Aorta (tissue), 5 donors: ENCODE results near the gene ASS1. TPM values are rescaled to one million over a fixed set of nuclear protein-coding genes. Genes with fewer than 3 reads are reported as not detected.

Source experiments
- ATAC-seq: fragments of 200-7000 bp; cut with Tn5 transposase; one replicate; pipeline ENCODE4 v1.9.1; 2022; ENCODE audit warnings: moderate library complexity; ENCODE audit not compliant: low FRiP score
- DNase-seq, 2 donors: peaks; one replicate each; pipeline ENCODE4 v3.0.0-alpha.2; 2020
- H3K27ac ChIP-seq, 2 donors: one replicate each; pipeline ENCODE4 v1.5.1; 2013; ENCODE audit warnings: low read length in 2 of 2, mild to moderate bottlenecking in 2 of 2, moderate library complexity in 2 of 2, control low read depth in 1 of 2, inconsistent platforms in 1 of 2, low read depth in 1 of 2
- H3K27me3 ChIP-seq, 2 donors: one replicate each; pipeline ENCODE4 v1.6.1; 2013; ENCODE audit warnings: control low read depth in 1 of 2, low read length in 1 of 2, mild to moderate bottlenecking in 1 of 2, moderate library complexity in 1 of 2; ENCODE audit not compliant: insufficient read depth in 2 of 2, control insufficient read depth in 1 of 2
- H3K36me3 ChIP-seq, 2 donors: one replicate each; pipeline ENCODE4 v1.6.1; 2013; ENCODE audit warnings: control low read depth in 1 of 2, low read length in 1 of 2, mild to moderate bottlenecking in 1 of 2; ENCODE audit not compliant: insufficient read depth in 2 of 2, control insufficient read depth in 1 of 2
- H3K4me1 ChIP-seq, 2 donors: one replicate each; pipeline ENCODE4 v1.6.1; 2013; ENCODE audit warnings: low read length in 2 of 2, control low read depth in 1 of 2, mild to moderate bottlenecking in 1 of 2, moderate library complexity in 1 of 2; ENCODE audit not compliant: insufficient read depth in 2 of 2, control insufficient read depth in 1 of 2
- H3K4me3 ChIP-seq, 2 donors: one replicate each; pipeline ENCODE4 v1.5.1; 2013; ENCODE audit warnings: low read length in 2 of 2, control low read depth in 1 of 2, mild to moderate bottlenecking in 1 of 2
- H3K9me3 ChIP-seq: one replicate; pipeline ENCODE4 v1.6.1; 2013; ENCODE audit warnings: mild to moderate bottlenecking, low read length; ENCODE audit not compliant: control insufficient read depth
- WGBS, 2 donors: extraction: QIAGEN DNeasy Blood & Tissue Kit; methylation state at CpG; one replicate each; pipeline ENCODE4 v1.1.7; 2013; 5-methylcytosine and 5-hydroxymethylcytosine counted together
- intact Hi-C, 2 donors: fragments of 100-400 bp; cut with DNase I; formaldehyde crosslinking; loops; one replicate each; pipeline versions ENCODE4 v1.14.2 to v1.15.0; 2022
- polyA plus RNA-seq, 2 donors: library from polyadenylated mRNA; stranded (reverse); fragments of 200-250 nt; gene quantifications; one replicate each; pipeline ENCODE4 v1.2.3, GENCODE V29; 2013
- total RNA-seq, 2 donors: library from RNA; stranded (reverse); fragmentation: NEBNext Ultra II Directional; extraction: Animal tissue kit (Norgen Biotek cat#: 25700); gene quantifications; one replicate each; pipeline ENCODE4 v1.2.1, GENCODE V29; 2021
- donor health status: healthy with polysubstance abuse.
- donor health status: Bipolar disorder and iron deficiency.
- donor health status: DM: no; HTN: no; CAD: no.
- donor health status: DM: no; HTN: no; CAD: no.
- donor health status: DM: yes; HTN: yes; CAD: no.

ASS1 gene
- total and polyA plus RNA-seq, 4 donors: 52.0 to 99.0 (median 78.5) TPM

DNA sequence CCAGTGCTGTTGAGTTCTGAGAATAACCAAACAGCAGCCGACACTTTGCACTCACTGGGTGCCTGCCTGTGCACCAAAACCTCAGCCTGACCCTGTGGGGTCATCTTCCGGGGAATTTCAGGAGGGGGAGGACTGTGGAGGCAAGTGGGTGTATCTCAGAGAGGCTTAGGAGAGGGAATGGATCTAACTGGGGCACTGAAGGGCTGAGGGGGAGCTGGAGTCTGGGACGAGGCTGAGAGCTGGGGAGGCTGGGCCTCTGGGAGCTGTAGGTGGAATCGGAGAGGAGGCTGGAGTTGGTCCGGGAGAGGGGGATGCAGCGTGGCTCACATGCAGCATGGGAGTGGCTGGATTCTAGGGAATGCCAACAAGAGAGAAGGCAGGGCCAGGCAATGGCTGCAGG lies 14.9 kb upstream of the ASS1 start:
- Histone ChIP-seq H3K27me3 (no peaks in the 10 kb centered on the region), H3K36me3 (no peaks in the 10 kb centered on the region), H3K9me3 (no peaks in the 10 kb centered on the region), H3K27ac (no peak overlapping the region), H3K4me3 (no peak overlapping the region), H3K4me1 (no peaks in the 10 kb centered on the region)
- DNase-seq (no peak), ATAC-seq (no peak)
- intact Hi-C loops: no loop called here
- 94 to 100% methylated on average over 6 of the region's 6 CpGs for WGBS, 2 donors

GRCh38 chr9:130430232-130430631 lies 14.5 kb upstream of the ASS1 start:
- Histone ChIP-seq H3K9me3 (no peaks in the 10 kb centered on the region), H3K27me3 (no peaks in the 10 kb centered on the region), H3K27ac (no peak overlapping the region), H3K36me3 (no peaks in the 10 kb centered on the region), H3K4me1 (no peaks in the 10 kb centered on the region), H3K4me3 (no peak overlapping the region)
- 95 to 97% methylated on average over 18 of the region's 18 CpGs for WGBS, 2 donors
- ATAC-seq (no peak), DNase-seq (no peak)
- intact Hi-C loops: no loop called here

GRCh38 chr9:130430734-130431535 lies 13.8 kb upstream of the ASS1 start:
- no peak for ATAC-seq
- WGBS, 2 donors: 93% methylated on average over 22 of the region's 22 CpGs
- no peaks in the 10 kb centered on the region for H3K27me3 ChIP-seq
- intact Hi-C loops: no loop called here
- no peaks in the 10 kb centered on the region for H3K4me1 ChIP-seq
- DNase-seq: no peak
- no peak overlapping the region for H3K27ac ChIP-seq
- no peak overlapping the region for H3K4me3 ChIP-seq
- no peaks in the 10 kb centered on the region for H3K36me3 ChIP-seq
- no peaks in the 10 kb centered on the region for H3K9me3 ChIP-seq

- Histone ChIP-seq H3K27me3 (no peaks in the 10 kb centered on the region), H3K4me3 (no peak overlapping the region), H3K27ac (no peak overlapping the region), H3K9me3 (no peaks in the 10 kb centered on the region), H3K36me3 (no peaks in the 10 kb centered on the region), H3K4me1 (no peaks in the 10 kb centered on the region)
- ATAC-seq (no peak), DNase-seq (no peak)
- WGBS, 2 donors: 89% methylated on average over 17 of the region's 17 CpGs
- intact Hi-C loops: no loop called here
These were observed 13.0 kb upstream of the ASS1 start for GRCh38 chr9:130431536-130432303.

DNA sequence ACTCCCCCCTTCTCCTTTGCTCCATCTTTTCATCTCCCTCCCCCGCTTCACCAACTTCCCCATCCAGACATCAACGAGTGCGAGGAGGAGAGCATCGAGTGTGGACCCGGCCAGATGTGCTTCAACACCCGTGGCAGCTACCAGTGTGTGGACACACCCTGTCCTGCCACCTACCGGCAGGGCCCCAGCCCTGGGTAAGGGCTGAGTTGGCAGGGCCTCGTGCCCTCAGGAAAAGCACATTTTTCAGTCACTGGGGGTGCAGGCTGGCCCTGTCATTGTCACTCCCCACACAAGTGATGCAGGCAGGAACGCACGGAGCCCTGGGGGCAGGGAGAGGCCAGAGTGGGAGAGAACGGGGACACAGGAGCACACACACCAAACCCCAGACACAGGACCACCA lies 12.4 kb upstream of the ASS1 start:
- Histone ChIP-seq H3K9me3 (no peaks in the 10 kb centered on the region), H3K27ac (no peak overlapping the region), H3K4me3 (no peak overlapping the region), H3K36me3 (no peaks in the 10 kb centered on the region), H3K4me1 (no peaks in the 10 kb centered on the region), H3K27me3 (no peaks in the 10 kb centered on the region)
- intact Hi-C loops: no loop called here
- DNase-seq: no peak
- 67 to 68% methylated on average over 11 of the region's 11 CpGs for WGBS, 2 donors
- no peak for ATAC-seq

DNA sequence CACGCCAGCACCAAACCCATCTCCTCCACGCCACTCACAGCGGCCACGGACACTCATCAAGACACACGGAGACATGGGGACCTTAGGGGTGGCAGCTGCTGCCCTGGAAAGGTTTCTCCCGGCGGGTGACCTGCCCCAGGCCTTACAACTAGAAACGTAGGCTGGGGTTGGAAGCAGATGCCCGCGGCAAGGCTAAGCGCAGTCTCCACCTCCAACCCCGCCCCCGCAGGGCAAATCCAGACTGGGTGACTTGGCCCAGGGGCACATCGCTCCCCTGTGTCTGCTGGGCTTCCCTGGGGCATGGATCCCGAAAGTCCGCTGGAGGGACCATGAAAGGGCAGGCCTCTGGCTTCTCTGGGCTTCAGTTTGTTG lies 12.0 kb upstream of the ASS1 start:
- H3K4me3 ChIP-seq: no peak overlapping the region
- H3K4me1 ChIP-seq: no peaks in the 10 kb centered on the region
- no peak for DNase-seq
- ATAC-seq: no peak
- no peaks in the 10 kb centered on the region for H3K36me3 ChIP-seq
- H3K27me3 ChIP-seq: no peaks in the 10 kb centered on the region
- WGBS, 2 donors: 50% methylated on average over 16 of the region's 16 CpGs
- H3K9me3 ChIP-seq: no peaks in the 10 kb centered on the region
- H3K27ac ChIP-seq: no peak overlapping the region
- intact Hi-C loops: no loop called here

- peak in 1 of 2 donors; percentile 84 for DNase-seq
- Histone ChIP-seq H3K27ac (no peak overlapping the region), H3K27me3 (no peaks in the 10 kb centered on the region), H3K9me3 (no peaks in the 10 kb centered on the region), H3K36me3 (no peaks in the 10 kb centered on the region), H3K4me1 (no peaks in the 10 kb centered on the region), H3K4me3 (no peak overlapping the region)
- no peak for ATAC-seq
- 2 to 3% methylated on average over 80 to 92 of the region's 92 CpGs for WGBS, 2 donors
- intact Hi-C loops: no loop called here
These were observed 11.4 kb upstream of the ASS1 start for GRCh38 chr9:130433168-130433946.

DNA sequence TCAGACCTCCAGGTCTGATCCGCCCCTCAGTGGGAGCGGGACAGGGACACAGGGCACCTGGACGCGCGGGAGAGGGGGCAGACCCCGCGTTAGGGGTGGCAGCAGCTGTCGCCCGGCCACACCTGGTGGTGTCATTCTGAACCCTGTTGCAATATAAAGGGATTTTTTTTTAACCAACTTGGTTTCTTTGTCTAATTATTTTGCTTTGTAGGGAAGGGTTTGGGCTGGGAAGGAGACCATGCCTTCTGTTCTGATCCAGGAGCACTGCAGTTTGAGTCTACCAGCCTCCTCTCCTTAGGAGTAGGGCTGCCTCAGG lies 10.9 kb upstream of the ASS1 start:
- DNase-seq (no peak), ATAC-seq (no peak)
- Histone ChIP-seq H3K27me3 (no peaks in the 10 kb centered on the region), H3K27ac (no peak overlapping the region), H3K4me1 (no peaks in the 10 kb centered on the region), H3K4me3 (no peak overlapping the region), H3K9me3 (no peaks in the 10 kb centered on the region), H3K36me3 (no peaks in the 10 kb centered on the region)
- intact Hi-C loops: no loop called here
- 32 to 38% methylated on average over 9 of the region's 9 CpGs for WGBS, 2 donors
